Astrocyte of the cerebellum (primary cell): ENCODE results near the gene ADRA2B.
A peak's percentile ranks its signal among the peaks of the same experiment; 100 is the strongest.

ENCODE experiments used
- DNase-seq: peaks from one replicate; pipeline ENCODE4 v3.0.0-alpha.2; 2011; ENCODE audit warnings: low read depth
- H3K4me3 ChIP-seq: 2 replicates; pipeline ENCODE4 v1.5.1; 2011; ENCODE audit warnings: mild to moderate bottlenecking, low read depth, low read length, moderate library complexity
- in situ Hi-C: cut with HindIII; loops from 2 replicates; pipeline ENCODE4 v1.10.0; 2017; ENCODE audit warnings: low sequenced_read_pairs
- TF ChIP-seq, protein P1 (sequence below): IDR thresholded peaks from 2 replicates; pipeline ENCODE4 v1.5.1; 2012; ENCODE audit warnings: low read length, low read depth, moderate library complexity, mild to moderate bottlenecking; ENCODE audit errors: missing control alignments

The ADRA2B gene

GRCh38 chr2:96117701-96118588 lies 1.6 kb upstream of the ADRA2B start:
- in situ Hi-C loops, result no loop called here
- DNase-seq, result no peak
- no peak overlapping the region for H3K4me3 ChIP-seq
- TF ChIP-seq, protein P1, sequence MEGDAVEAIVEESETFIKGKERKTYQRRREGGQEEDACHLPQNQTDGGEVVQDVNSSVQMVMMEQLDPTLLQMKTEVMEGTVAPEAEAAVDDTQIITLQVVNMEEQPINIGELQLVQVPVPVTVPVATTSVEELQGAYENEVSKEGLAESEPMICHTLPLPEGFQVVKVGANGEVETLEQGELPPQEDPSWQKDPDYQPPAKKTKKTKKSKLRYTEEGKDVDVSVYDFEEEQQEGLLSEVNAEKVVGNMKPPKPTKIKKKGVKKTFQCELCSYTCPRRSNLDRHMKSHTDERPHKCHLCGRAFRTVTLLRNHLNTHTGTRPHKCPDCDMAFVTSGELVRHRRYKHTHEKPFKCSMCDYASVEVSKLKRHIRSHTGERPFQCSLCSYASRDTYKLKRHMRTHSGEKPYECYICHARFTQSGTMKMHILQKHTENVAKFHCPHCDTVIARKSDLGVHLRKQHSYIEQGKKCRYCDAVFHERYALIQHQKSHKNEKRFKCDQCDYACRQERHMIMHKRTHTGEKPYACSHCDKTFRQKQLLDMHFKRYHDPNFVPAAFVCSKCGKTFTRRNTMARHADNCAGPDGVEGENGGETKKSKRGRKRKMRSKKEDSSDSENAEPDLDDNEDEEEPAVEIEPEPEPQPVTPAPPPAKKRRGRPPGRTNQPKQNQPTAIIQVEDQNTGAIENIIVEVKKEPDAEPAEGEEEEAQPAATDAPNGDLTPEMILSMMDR, result no peak

GRCh38 chr2:96116879-96117533 lies 635 bp upstream of the ADRA2B start:
- in situ Hi-C loops, result no loop called here
- H3K4me3 ChIP-seq, result peak overlapping the region; percentile 26
- no peak for DNase-seq
- TF ChIP-seq, protein P1, result peak; percentile 54

GRCh38 chr2:96115631-96116423 lies 544 bp downstream of the ADRA2B start:
- in situ Hi-C loops, result no loop called here
- DNase-seq, result no peak
- peak overlapping the region; percentile 26 for H3K4me3 ChIP-seq
- TF ChIP-seq, protein P1, result no peak

- DNase-seq, result no peak
- TF ChIP-seq, protein P1, result no peak
- in situ Hi-C loops, result no loop called here
- H3K4me3 ChIP-seq, result no peak overlapping the region
These were observed 1.3 kb downstream of the ADRA2B start for GRCh38 chr2:96114903-96115581.

- no peak for DNase-seq
- TF ChIP-seq, protein P1, result no peak
- no peak overlapping the region for H3K4me3 ChIP-seq
- in situ Hi-C loops, result no loop called here
These were observed 1.8 kb downstream of the ADRA2B start for GRCh38 chr2:96114546-96114902.

- DNase-seq, result no peak
- in situ Hi-C loops, result no loop called here
- TF ChIP-seq, protein P1, result no peak
- no peak overlapping the region for H3K4me3 ChIP-seq
These were observed 2.4 kb downstream of the ADRA2B start for GRCh38 chr2:96113951-96114350.
